Ovary (tissue), 9 donors: Measurements from ENCODE around the gene ARHGEF7. TPM values are rescaled to one million over a fixed set of nuclear protein-coding genes. Genes with fewer than 3 reads are reported as not detected.

ENCODE experiments used
- DNase-seq, 5 donors: peaks; one replicate each; pipeline ENCODE4 v3.0.0-alpha.2; 2019 to 2020
- H3K27ac ChIP-seq, 2 donors: fragments of 200-600 bp; one replicate each; pipeline versions ENCODE4 v1.5.1 to v1.8.0; 2019 to 2022
- H3K27me3 ChIP-seq: fragments of 200-600 bp; one replicate; pipeline ENCODE4 v1.8.0; 2022
- H3K36me3 ChIP-seq: fragments of 200-600 bp; sonication (generic); one replicate; pipeline ENCODE4 v1.5.1; 2019
- H3K4me1 ChIP-seq: one replicate; pipeline ENCODE4 v1.8.1; 2013; ENCODE audit warnings: mild to moderate bottlenecking, moderate library complexity; ENCODE audit not compliant: insufficient read depth
- H3K4me3 ChIP-seq: fragments of 200-600 bp; sonication (generic); one replicate; pipeline ENCODE4 v1.5.1; 2017
- H3K9me3 ChIP-seq, 2 donors: fragments of 200-600 bp in 1 of 2; sonication (generic) in 1 of 2; one replicate each; pipeline versions ENCODE4 v1.5.1 to v1.8.1; 2013 to 2019; ENCODE audit warnings: mild to moderate bottlenecking in 1 of 2, moderate library complexity in 1 of 2
- CTCF ChIP-seq, 3 donors: fragments of 450-650 bp in 2 of 3; fragments of 200-600 bp in 1 of 3; IDR thresholded peaks; one replicate each; pipeline versions ENCODE4 v1.5.1 to v1.8.0; 2016 to 2022; ENCODE audit warnings: antibody characterized with exemption in 3 of 3, mild to moderate bottlenecking in 1 of 3
- EP300 ChIP-seq: sonication (generic); formaldehyde crosslinking; IDR thresholded peaks from one replicate; pipeline ENCODE4 v1.6.1; 2017; ENCODE audit warnings: antibody characterized with exemption
- POLR2A ChIP-seq: fragments of 450-650 bp; IDR thresholded peaks from one replicate; pipeline ENCODE4 v1.6.1; 2017; ENCODE audit warnings: antibody characterized with exemption, mild to moderate bottlenecking, moderate library complexity
- WGBS, 3 donors: extraction: QIAGEN DNeasy Blood & Tissue Kit in 1 of 3; methylation state at CpG; one replicate each; pipeline versions ENCODE4 v1.1.5 to v1.1.7; 2013 to 2017; 5-methylcytosine and 5-hydroxymethylcytosine counted together
- intact Hi-C, 4 donors: fragments of 100-400 bp; cut with DNase I; formaldehyde crosslinking; loops; one replicate each; pipeline versions ENCODE4 v1.11.0 to v1.15.1; 2022 to 2023
- polyA plus RNA-seq, 2 donors: library from polyadenylated mRNA; stranded (reverse); fragments of 200-250 nt in 1 of 2; fragments of 350-450 nt in 1 of 2; fragmentation: Illumina TruSeq in 1 of 2; extraction: RNeasy Lipid Tissue Mini Kit (QIAGEN cat#74804) in 1 of 2; gene quantifications; one replicate each; pipeline ENCODE4 v1.2.3, GENCODE V29; 2013 to 2014
- total RNA-seq, 7 donors: library from RNA; depleted of rRNA in 2 of 7; stranded (reverse); fragments of >200 nt in 2 of 7; fragmentation: NEBNext Ultra II Directional in 3 of 7; extraction: Animal tissue kit (Norgen Biotek cat#: 25700) in 3 of 7; gene quantifications; one replicate each; pipeline versions ENCODE4 v1.1.0 to v1.2.4, GENCODE V29; 2016 to 2023
- donor health status: DM: no; HTN: no; CAD: no; lungs with moderate emphysema.
- donor health status: DM: no; HTN: no; CAD: no.
- donor health status: Bipolar disorder and iron deficiency.
- donor health status: DM: yes; HTN: yes; CAD: no.
- donor health status: DM: no; HTN: no; CAD: no.
- donor health status: DM: yes; HTN: yes; CAD: no.

The ARHGEF7 gene
- total and polyA plus RNA-seq, 9 donors = 27.6 to 58.5 (median 52.2) TPM

GRCh38 chr13:111283991-111284390 lies 168.9 kb downstream of the ARHGEF7 start:
- Histone ChIP-seq H3K36me3 (no peaks in the 10 kb centered on the region), H3K27ac (no peak overlapping the region), H3K9me3 (no peaks in the 10 kb centered on the region), H3K27me3 (no peaks in the 10 kb centered on the region), H3K4me3 (no peak overlapping the region), H3K4me1 (peaks cover 7% of the 10 kb centered on the region)
- DNase-seq = no peak
- intact Hi-C loops = no loop called here
- 85 to 91% (median 88%) methylated on average over 9 of the region's 9 CpGs for WGBS, 3 donors
- TF ChIP-seq CTCF (IDR thresholded peaks at IDR 0.05) (no peak), EP300 (no peak), POLR2A (no peak)

- peaks cover 7% of the 10 kb centered on the region for H3K4me1 ChIP-seq
- no peak for DNase-seq
- no peak overlapping the region for H3K27ac ChIP-seq
- intact Hi-C loops = no loop called here
- TF ChIP-seq EP300 (no peak), POLR2A (no peak)
- no peak overlapping the region for H3K4me3 ChIP-seq
- no peaks in the 10 kb centered on the region for H3K36me3 ChIP-seq
- WGBS, 3 donors = 92% methylated on average over 14 of the region's 14 CpGs
- no peaks in the 10 kb centered on the region for H3K9me3 ChIP-seq
- no peaks in the 10 kb centered on the region for H3K27me3 ChIP-seq
Observed at GRCh38 chr13:111284565-111284964, 169.5 kb downstream of the ARHGEF7 start.

- H3K36me3 ChIP-seq = no peaks in the 10 kb centered on the region
Observed at GRCh38 chr13:111286162-111286561, 171.1 kb downstream of the ARHGEF7 start.

GRCh38 chr13:111286749-111287148 lies 171.6 kb downstream of the ARHGEF7 start:
- H3K36me3 ChIP-seq = no peaks in the 10 kb centered on the region
- peaks cover 5% of the 10 kb centered on the region for H3K4me1 ChIP-seq
- intact Hi-C loops = no loop called here
- DNase-seq = no peak
- WGBS, 3 donors = 94% methylated on average over 7 of the region's 7 CpGs
- H3K9me3 ChIP-seq = no peaks in the 10 kb centered on the region
- no peaks in the 10 kb centered on the region for H3K27me3 ChIP-seq
- H3K27ac ChIP-seq = no peak overlapping the region
- no peak overlapping the region for H3K4me3 ChIP-seq
- TF ChIP-seq EP300 = no peak
- no peak for TF ChIP-seq POLR2A
- no peak for TF ChIP-seq CTCF (IDR thresholded peaks at IDR 0.05)

More at GRCh38 chr13:111286162-111286561, 171.1 kb downstream of the ARHGEF7 start:
- H3K9me3 ChIP-seq = no peaks in the 10 kb centered on the region
- DNase-seq = no peak
- intact Hi-C loops = no loop called here
- no peak overlapping the region for H3K4me3 ChIP-seq
- H3K27me3 ChIP-seq = no peaks in the 10 kb centered on the region
- H3K27ac ChIP-seq = no peak overlapping the region
- WGBS, 3 donors = 88 to 90% (median 89%) methylated on average over 15 of the region's 15 CpGs
- H3K4me1 ChIP-seq = peaks cover 5% of the 10 kb centered on the region
- TF ChIP-seq EP300 (no peak), CTCF (IDR thresholded peaks at IDR 0.05) (no peak), POLR2A (no peak)

GRCh38 chr13:111287201-111287600 lies 172.1 kb downstream of the ARHGEF7 start:
- TF ChIP-seq EP300 (no peak), POLR2A (no peak), CTCF (IDR thresholded peaks at IDR 0.05) (no peak)
- no peaks in the 10 kb centered on the region for H3K27me3 ChIP-seq
- DNase-seq = no peak
- no peak overlapping the region for H3K4me3 ChIP-seq
- no peaks in the 10 kb centered on the region for H3K9me3 ChIP-seq
- 91 to 95% (median 92%) methylated on average over 8 of the region's 8 CpGs for WGBS, 3 donors
- H3K36me3 ChIP-seq = no peaks in the 10 kb centered on the region
- intact Hi-C loops = no loop called here
- H3K27ac ChIP-seq = no peak overlapping the region
- peaks cover 3% of the 10 kb centered on the region for H3K4me1 ChIP-seq
